SK-MEL-5 (cell line): ENCODE results near the gene COL6A5. TPM values are rescaled to one million over a fixed set of nuclear protein-coding genes. Genes with fewer than 3 reads are reported as not detected.

ENCODE experiments used
- DNase-seq: peaks from one replicate; pipeline ENCODE4 v3.0.0-alpha.2; 2016; ENCODE audit warnings: low read depth, low spot score
- in situ Hi-C: cut with HindIII; loops from 2 replicates; pipeline ENCODE4 v1.10.0; 2016; ENCODE audit warnings: low sequenced_read_pairs, high pct_unique_total_duplicates, low pct_unique_long_range_greater_than_20kb
- total RNA-seq: library from RNA; depleted of rRNA; stranded (reverse); fragments of >200 nt; shearing (Covaris generic); gene quantifications from 2 replicates; pipeline ENCODE4 v1.2.3, GENCODE V29; 2014

The COL6A5 gene
- total RNA-seq, 1 experiment from 2014 or later = not detected

GRCh38 chr3:130473416-130473815 is 127.9 kb downstream of the COL6A5 start:
- in situ Hi-C loops = no loop called here

GRCh38 chr3:130480736-130481135 is 135.3 kb downstream of the COL6A5 start:
- DNase-seq = peak; percentile 73
- in situ Hi-C loops = no loop called here

More at GRCh38 chr3:130473416-130473815, 127.9 kb downstream of the COL6A5 start:
- no peak for DNase-seq

DNA sequence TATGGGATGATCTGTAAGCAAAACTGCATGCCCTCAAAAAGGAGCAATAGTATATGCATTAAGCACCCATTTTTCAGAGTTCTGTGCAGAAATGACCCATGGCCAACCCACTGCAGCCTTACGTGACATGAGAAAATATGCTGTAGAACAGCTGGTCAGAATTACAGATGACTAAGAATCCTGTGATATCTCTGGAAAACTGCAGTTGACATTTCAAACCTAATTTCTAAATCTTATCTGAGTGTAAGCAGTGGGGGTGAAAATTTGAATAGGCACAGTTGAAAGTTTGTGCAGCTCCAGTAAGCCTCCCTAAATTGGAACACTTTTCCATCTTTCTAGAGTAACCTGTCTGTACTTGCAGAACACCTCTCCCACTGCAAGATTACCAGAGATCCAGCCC is 142.8 kb downstream of the COL6A5 start:
- in situ Hi-C loops = no loop called here
- DNase-seq = no peak

DNA sequence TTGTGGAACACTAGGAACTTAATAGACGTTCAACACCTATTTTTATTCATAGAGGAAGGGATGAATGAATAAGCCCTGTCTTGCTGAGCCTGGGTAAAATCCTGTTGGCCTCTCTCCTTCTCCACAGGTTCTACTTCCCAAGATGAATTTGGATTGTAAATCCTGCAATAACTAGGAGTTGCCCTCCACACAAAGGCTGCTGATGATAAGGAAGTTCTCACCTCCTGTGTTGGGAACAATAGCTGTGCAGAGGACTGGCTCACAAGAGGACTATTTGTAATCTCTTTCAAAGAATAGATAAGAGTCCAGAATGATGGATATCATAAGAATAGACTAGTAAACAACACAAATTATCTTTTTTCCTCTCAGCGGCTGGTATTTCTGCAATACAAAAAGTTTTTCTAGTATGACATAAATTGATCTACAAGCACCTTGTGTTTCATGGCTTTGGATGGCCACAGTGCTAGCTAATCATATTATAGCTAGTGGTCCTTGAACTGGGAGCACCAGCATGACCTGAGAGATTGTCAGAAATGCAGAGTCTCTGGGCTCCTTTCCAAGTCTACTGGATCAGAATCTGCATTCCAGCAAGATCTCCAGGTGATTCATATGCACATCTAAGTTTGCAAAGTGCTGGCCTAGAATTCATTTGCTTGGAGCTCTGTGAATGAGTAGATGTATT is 143.4 kb downstream of the COL6A5 start:
- DNase-seq = no peak
- in situ Hi-C loops = no loop called here

DNA sequence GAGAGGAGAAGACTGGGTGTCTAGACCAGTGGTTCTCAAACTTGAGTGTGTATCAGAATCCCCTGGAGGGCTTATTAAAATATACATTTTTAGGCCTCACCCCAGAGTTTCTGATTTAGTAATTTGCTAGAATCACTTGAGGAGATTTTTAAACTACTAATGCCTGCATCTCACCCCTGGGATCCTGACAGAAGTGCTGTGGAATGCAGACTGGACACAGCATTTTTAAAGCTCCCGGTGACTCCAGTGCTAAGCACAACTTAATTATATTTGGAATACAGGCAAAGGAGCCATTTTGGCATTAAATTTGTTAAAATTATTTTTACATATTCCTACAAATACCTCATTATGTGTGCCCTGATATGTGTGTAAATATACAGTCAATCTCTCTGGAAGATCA is 144.8 kb downstream of the COL6A5 start:
- DNase-seq = no peak
- in situ Hi-C loops = no loop called here

- no peak for DNase-seq
- in situ Hi-C loops = no loop called here
These were observed 146.0 kb downstream of the COL6A5 start for GRCh38 chr3:130491431-130491830.

- in situ Hi-C loops = no loop called here
- DNase-seq = no peak
These were observed 159.2 kb downstream of the COL6A5 start for GRCh38 chr3:130504701-130505100.

DNA sequence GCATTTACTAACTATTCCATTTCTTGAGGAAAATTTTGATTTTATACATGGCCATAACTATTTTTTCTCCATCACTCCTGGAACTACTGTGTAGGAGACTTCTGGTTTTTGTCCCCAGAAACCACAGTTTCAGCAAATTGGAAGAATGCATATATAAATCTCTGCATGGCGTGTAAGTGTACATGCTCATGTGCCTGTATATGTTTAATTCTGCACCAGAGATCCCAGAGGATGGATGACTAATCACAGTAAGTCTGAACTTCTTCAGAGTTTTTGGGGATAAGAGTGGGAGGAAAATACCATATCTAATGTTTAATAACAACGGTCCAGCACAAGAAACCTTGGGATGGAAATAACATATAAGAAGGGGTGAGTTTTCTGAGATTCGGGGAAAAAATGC is 160.6 kb downstream of the COL6A5 start:
- no peak for DNase-seq
- in situ Hi-C loops = no loop called here

DNA sequence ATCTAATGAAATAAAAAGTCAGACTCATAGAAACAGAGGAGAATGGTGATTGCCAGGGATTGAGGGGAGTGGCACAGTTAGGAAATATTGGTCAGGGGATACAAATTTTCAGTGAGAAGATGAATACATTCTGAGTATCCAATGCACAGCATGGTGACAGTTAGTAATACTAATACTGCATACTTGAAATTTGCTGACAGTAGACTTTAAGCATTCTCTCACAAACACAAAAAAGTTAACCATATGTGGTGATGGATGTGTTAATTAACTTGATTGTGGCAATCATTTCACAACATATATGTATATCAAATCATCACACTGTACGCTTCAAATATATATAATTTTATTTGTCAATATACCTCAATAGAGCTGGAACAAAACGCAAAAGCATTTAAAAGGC is 162.3 kb downstream of the COL6A5 start:
- DNase-seq = no peak
- in situ Hi-C loops = no loop called here

GRCh38 chr3:130509008-130509407 is 163.5 kb downstream of the COL6A5 start:
- in situ Hi-C loops = no loop called here
- DNase-seq = no peak

DNA sequence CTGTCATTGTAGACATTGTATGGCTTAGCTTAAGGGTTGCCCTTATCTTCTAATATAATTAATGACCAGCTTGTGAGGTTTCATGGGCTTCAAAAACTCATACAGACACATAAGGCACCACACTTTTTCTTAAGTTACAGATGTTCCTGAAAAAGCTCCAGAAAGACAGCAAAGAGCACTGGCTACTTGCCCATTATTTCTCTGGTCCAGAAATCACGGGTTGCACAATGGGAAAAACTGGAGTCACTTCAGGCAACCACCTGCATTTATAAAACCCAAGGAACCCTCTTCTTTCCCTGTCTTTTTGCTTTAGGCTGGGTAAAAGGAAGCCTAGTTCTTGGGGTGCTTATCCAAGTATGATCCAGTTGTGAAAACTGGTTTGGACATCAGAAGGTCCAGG is 169.2 kb downstream of the COL6A5 start:
- in situ Hi-C loops = no loop called here
- DNase-seq = no peak

- no peak for DNase-seq
- in situ Hi-C loops = no loop called here
These were observed 170.3 kb downstream of the COL6A5 start for GRCh38 chr3:130515755-130516154.

DNA sequence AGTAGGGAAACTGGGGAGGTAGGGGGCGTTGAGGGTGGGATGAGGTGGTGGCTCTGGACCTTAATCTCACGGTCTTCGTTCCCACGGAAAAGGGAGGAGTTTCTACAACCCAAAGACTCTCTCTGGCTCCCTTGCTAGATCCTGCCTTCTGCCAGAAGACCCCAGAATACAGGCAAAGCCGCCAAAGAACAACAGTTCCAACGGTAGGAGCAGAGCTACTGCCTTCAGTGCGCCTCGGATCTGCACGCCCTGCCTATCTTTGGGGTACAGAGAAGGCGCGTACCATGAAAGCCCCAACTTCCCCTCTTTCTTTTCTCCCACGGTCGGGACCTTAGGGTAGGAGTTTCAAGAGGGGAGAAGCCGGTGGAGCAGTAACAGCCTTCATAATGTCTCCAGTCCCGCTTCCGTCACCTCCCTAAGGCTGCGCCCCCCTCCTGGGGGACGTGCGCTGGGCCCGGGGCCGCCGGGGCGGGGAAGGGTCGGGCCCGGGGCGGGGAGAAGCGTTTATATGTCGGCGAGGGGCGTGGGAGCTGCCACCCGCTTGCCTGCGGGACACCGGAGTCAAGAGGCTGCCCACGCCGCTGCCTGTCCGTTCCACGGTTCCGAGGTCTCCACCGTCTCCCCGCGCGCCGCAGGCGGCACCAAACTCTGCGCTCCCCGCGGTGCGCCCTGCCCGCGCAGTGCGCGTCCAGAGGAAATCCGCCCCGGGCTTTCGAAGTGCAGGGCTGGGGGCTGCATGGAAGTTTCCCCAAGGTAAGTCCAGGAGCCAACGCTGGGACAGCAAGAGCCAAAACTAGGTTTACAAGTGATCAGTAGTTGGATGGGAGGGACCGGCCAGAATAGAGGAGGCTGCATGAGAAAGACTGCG is 171.4 kb downstream of the COL6A5 start, which contains the start of gene COL6A6:
COL6A6 (plus strand) TSS at position 533 of the 868 bp plus-strand sequence. CDS start 43,188 bp downstream, outside the sequence.
- in situ Hi-C loops = no loop called here
- no peak for DNase-seq

DNA sequence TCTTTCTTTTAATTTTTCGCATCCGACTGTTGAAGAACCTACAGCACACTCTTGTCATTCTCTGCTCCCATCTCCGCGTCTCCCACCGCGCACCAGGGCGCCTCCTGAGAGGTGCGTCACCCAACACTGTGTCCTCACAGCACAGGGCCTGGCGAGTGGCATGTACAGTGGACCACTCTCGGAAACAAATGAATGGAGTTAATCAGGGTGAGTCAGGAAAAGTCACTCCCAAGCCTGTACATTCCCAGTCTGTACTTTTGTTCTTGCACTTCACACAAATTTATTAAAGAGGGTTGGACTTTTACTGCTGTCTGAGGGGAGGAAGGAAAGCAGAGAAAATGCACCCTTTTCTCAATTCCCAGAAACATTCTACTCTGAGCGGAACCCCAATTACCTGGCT is 172.1 kb downstream of the COL6A5 start:
- no peak for DNase-seq
- in situ Hi-C loops = no loop called here

GRCh38 chr3:130519754-130520153 is 174.3 kb downstream of the COL6A5 start:
- no peak for DNase-seq
- in situ Hi-C loops = no loop called here

DNA sequence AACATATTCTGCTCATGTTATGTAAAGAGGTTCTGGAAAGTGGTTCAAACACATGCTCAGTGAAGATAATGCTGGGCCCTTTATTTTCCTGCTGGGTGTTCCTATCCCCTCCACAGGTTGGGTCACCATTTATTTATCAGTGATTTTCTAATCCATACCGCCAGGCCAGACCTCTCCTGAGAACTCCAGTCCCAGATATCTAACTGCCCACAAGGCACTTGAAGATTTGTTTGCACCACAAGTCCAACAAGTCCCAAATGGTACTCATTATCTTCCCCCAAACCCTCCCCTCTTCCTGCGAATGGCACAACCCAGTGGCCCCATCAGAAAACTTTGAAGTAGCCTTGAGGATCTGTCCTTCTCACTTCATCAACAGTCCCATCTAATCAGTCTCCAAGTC is 176.9 kb downstream of the COL6A5 start:
- in situ Hi-C loops = no loop called here

GRCh38 chr3:130527426-130527825 is 182.0 kb downstream of the COL6A5 start:
- in situ Hi-C loops = no loop called here
- no peak for DNase-seq

More for the DNA sequence above, 176.9 kb downstream of the COL6A5 start:
- DNase-seq = no peak

GRCh38 chr3:130528120-130528519 is 182.6 kb downstream of the COL6A5 start:
- in situ Hi-C loops = no loop called here
- DNase-seq = no peak
